PC-3 (cell line): ENCODE results near the gene ADRB2. TPM values are rescaled to one million over a fixed set of nuclear protein-coding genes. Genes with fewer than 3 reads are reported as not detected.

Experiments
- ATAC-seq: fragments of 200-7000 bp; cut with Tn5 transposase; 2 replicates; pipeline ENCODE4 v1.9.1; 2020; ENCODE audit warnings: mild to moderate bottlenecking, moderate library complexity
- BruUV-seq: library from RNA; stranded (reverse); fragments of 400-500 nt; replicated peaks from 2 replicates; lab custom pipeline; 2021; lab: Mats Ljungman, UMichigan
- CTCF ChIA-PET: fragments of 300-600 bp; sonication (Branson Sonifier 250); formaldehyde crosslinking; loops from one replicate; lab custom pipeline; 2022; ENCODE audit warnings: antibody characterized with exemption; lab: Charles Lee
- POLR2A ChIA-PET: fragments of 300-600 bp; sonication (Branson Sonifier 250); formaldehyde crosslinking; loops from one replicate; lab custom pipeline; 2022; ENCODE audit warnings: antibody characterized with exemption; ENCODE audit not compliant: unreplicated experiment; lab: Charles Lee
- DNase-seq: peaks from one replicate; pipeline ENCODE4 v3.0.0-alpha.2; 2015
- H2AFZ ChIP-seq: fragments of 300-600 bp; sonication (generic); 2 replicates; pipeline ENCODE4 v1.6.0; 2016; ENCODE audit warnings: antibody characterized with exemption, low read length
- H3F3A ChIP-seq: fragments of 300-600 bp; sonication (generic); one replicate; pipeline ENCODE4 v1.6.0; 2017; ENCODE audit warnings: antibody characterized with exemption, low read length, control low read depth, mild to moderate bottlenecking; ENCODE audit not compliant: unreplicated experiment
- H3K27ac ChIP-seq: fragments of 300-600 bp; sonication (generic); 2 replicates; pipeline ENCODE4 v1.5.1; 2016; ENCODE audit warnings: mild to moderate bottlenecking, low read length
- H3K27me3 ChIP-seq: fragments of 300-600 bp; sonication (generic); 2 replicates; pipeline ENCODE4 v1.6.1; 2016; ENCODE audit warnings: low read length, mixed read lengths
- H3K36me3 ChIP-seq: fragments of 300-600 bp; sonication (generic); 2 replicates; pipeline ENCODE4 v1.6.1; 2016; ENCODE audit warnings: low read depth, mixed run types, low read length, mixed read lengths
- H3K4me1 ChIP-seq: fragments of 300-600 bp; sonication (generic); 2 replicates; pipeline ENCODE4 v1.5.1; 2016; ENCODE audit warnings: low read length; ENCODE audit not compliant: insufficient read depth
- H3K4me2 ChIP-seq: fragments of 300-600 bp; sonication (generic); 2 replicates; pipeline ENCODE4 v1.6.0; 2016; ENCODE audit warnings: low read length
- H3K4me3 ChIP-seq: fragments of 300-600 bp; sonication (generic); 2 replicates; pipeline ENCODE4 v1.5.1; 2016; ENCODE audit warnings: mild to moderate bottlenecking, low read length, mixed read lengths
- H3K79me2 ChIP-seq: fragments of 300-600 bp; sonication (generic); 2 replicates; pipeline ENCODE4 v1.6.1; 2017; ENCODE audit warnings: low read length, mixed read lengths
- H3K9ac ChIP-seq: fragments of 300-600 bp; sonication (generic); 2 replicates; pipeline ENCODE4 v1.6.0; 2016; ENCODE audit warnings: mild to moderate bottlenecking, low read length
- H3K9me2 ChIP-seq: fragments of 300-600 bp; sonication (generic); replicated peaks from 2 replicates; pipeline ENCODE4 v1.6.1; 2016; ENCODE audit warnings: mixed run types, low read length, mixed read lengths
- H3K9me3 ChIP-seq: fragments of 300-600 bp; sonication (generic); 2 replicates; pipeline ENCODE4 v1.6.1; 2016; ENCODE audit warnings: low read length, mixed read lengths
- H4K20me1 ChIP-seq: fragments of 300-600 bp; sonication (generic); 2 replicates; pipeline ENCODE4 v1.6.1; 2016; ENCODE audit warnings: low read length, mixed read lengths
- CTCF ChIP-seq: fragments of 300-600 bp; sonication (generic); conservative IDR thresholded peaks from 2 replicates; pipeline ENCODE4 v1.5.1; 2017; ENCODE audit warnings: antibody characterized with exemption, low read depth, mild to moderate bottlenecking, low read length
- EZH2 ChIP-seq: fragments of 300-600 bp; sonication (generic); IDR thresholded peaks from one replicate; pipeline ENCODE4 v1.6.1; 2017; ENCODE audit warnings: antibody characterized with exemption, mild to moderate bottlenecking, low read length; ENCODE audit not compliant: unreplicated experiment
- EZH2phosphoT487 ChIP-seq: fragments of 300-600 bp; sonication (generic); IDR thresholded peaks from 2 replicates; pipeline ENCODE4 v1.6.1; 2018; ENCODE audit warnings: mild to moderate bottlenecking, antibody characterized with exemption, low read length, borderline replicate concordance
- intact Hi-C: fragments of 100-400 bp; cut with micrococcal nuclease; formaldehyde crosslinking; loops from 2 replicates; pipeline ENCODE4 v1.9.0; 2023
- total RNA-seq: library from RNA; depleted of rRNA; stranded (reverse); fragments of >200 nt; gene quantifications from 2 replicates; pipeline ENCODE4 v1.2.3, GENCODE V29; 2014

ADRB2 gene
- total RNA-seq, 1 experiment from 2014 or later, result 41.1 TPM

GRCh38 chr5:148859703-148860102 is 33.3 kb downstream of the ADRB2 start:
- DNase-seq, result no peak
- intact Hi-C loops, result no loop called here
- Histone ChIP-seq H4K20me1 (no peaks in the 10 kb centered on the region), H3K79me2 (no peaks in the 10 kb centered on the region), H3K9ac (no peak overlapping the region), H3K9me3 (no peaks in the 10 kb centered on the region), H3F3A (no peaks in the 10 kb centered on the region), H3K4me1 (no peaks in the 10 kb centered on the region), H3K4me3 (no peak overlapping the region), H3K4me2 (no peak overlapping the region), H3K27ac (no peak overlapping the region), H2AFZ (no peak overlapping the region), H3K9me2 (no peaks in the 10 kb centered on the region), H3K36me3 (no peaks in the 10 kb centered on the region), H3K27me3 (no peaks in the 10 kb centered on the region)
- CTCF ChIA-PET, result no interaction called here
- POLR2A ChIA-PET, result no interaction called here
- ATAC-seq, result no peak
- BruUV-seq, result no TSS peak
- TF ChIP-seq EZH2, result no peak
- no peak for TF ChIP-seq EZH2phosphoT487
- no peak for TF ChIP-seq CTCF

GRCh38 chr5:148860599-148860998 is 34.2 kb downstream of the ADRB2 start:
- peak; percentile 49 for DNase-seq
- no peaks in the 10 kb centered on the region for H3K79me2 ChIP-seq
- H3K9me3 ChIP-seq, result no peaks in the 10 kb centered on the region
- no peaks in the 10 kb centered on the region for H4K20me1 ChIP-seq
- CTCF ChIA-PET, result no interaction called here
- POLR2A ChIA-PET, result no interaction called here
- no peak overlapping the region for H3K4me3 ChIP-seq
- no peak overlapping the region for H3K9ac ChIP-seq
- H3K4me2 ChIP-seq, result no peak overlapping the region
- no peak overlapping the region for H3K27ac ChIP-seq
- H3F3A ChIP-seq, result no peaks in the 10 kb centered on the region
- no TSS peak for BruUV-seq
- H2AFZ ChIP-seq, result no peak overlapping the region
- no peaks in the 10 kb centered on the region for H3K4me1 ChIP-seq
- no peaks in the 10 kb centered on the region for H3K27me3 ChIP-seq
- H3K9me2 ChIP-seq, result no peaks in the 10 kb centered on the region
- H3K36me3 ChIP-seq, result no peaks in the 10 kb centered on the region
- peak; percentile 38 for ATAC-seq
- TF ChIP-seq EZH2 (no peak), CTCF (no peak), EZH2phosphoT487 (no peak)
- intact Hi-C loops, result no loop called here

GRCh38 chr5:148861088-148861487 is 34.7 kb downstream of the ADRB2 start:
- H3K9ac ChIP-seq, result no peak overlapping the region
- no peak for ATAC-seq
- no peak overlapping the region for H3K27ac ChIP-seq
- no peaks in the 10 kb centered on the region for H3K36me3 ChIP-seq
- H3K4me1 ChIP-seq, result no peaks in the 10 kb centered on the region
- no TSS peak for BruUV-seq
- H3F3A ChIP-seq, result no peaks in the 10 kb centered on the region
- no peaks in the 10 kb centered on the region for H3K79me2 ChIP-seq
- no peaks in the 10 kb centered on the region for H3K9me3 ChIP-seq
- POLR2A ChIA-PET, result interaction anchor here (0.6 kb wide), 1 partner anchor 24 kb away, joined by 4 read pairs; no protein-coding TSS in a partner anchor
- H2AFZ ChIP-seq, result no peak overlapping the region
- CTCF ChIA-PET, result no interaction called here
- H3K4me3 ChIP-seq, result no peak overlapping the region
- no peaks in the 10 kb centered on the region for H3K27me3 ChIP-seq
- no peaks in the 10 kb centered on the region for H3K9me2 ChIP-seq
- H3K4me2 ChIP-seq, result no peak overlapping the region
- intact Hi-C loops, result no loop called here
- TF ChIP-seq CTCF (no peak), EZH2phosphoT487 (no peak), EZH2 (no peak)
- no peak for DNase-seq
- no peaks in the 10 kb centered on the region for H4K20me1 ChIP-seq
